Right renal cortex interstitium (tissue), 3 donors: ENCODE measurements around the gene HIRIP3. TPM values are rescaled to one million over a fixed set of nuclear protein-coding genes. Genes with fewer than 3 reads are reported as not detected.
A peak's percentile ranks its signal among the peaks of the same experiment; 100 is the strongest.
"Not testable (repeated sequence)": the region's sequence is repeated elsewhere in the genome, so short reads cannot be mapped to it uniquely, and the experiment has no call there.

Experiments
- DNase-seq, 3 donors: peaks; one replicate each; pipeline ENCODE4 v3.0.0-alpha.2; 2013; ENCODE audit warnings: low read depth in 3 of 3, low spot score in 2 of 3
- polyA plus RNA-seq, 3 donors: library from polyadenylated mRNA; unstranded; fragments of 120-200 nt; gene quantifications; one replicate each; pipeline ENCODE4 v1.2.1, GENCODE V29; 2013; ENCODE audit not compliant: insufficient read length in 3 of 3

Gene HIRIP3, protein sequence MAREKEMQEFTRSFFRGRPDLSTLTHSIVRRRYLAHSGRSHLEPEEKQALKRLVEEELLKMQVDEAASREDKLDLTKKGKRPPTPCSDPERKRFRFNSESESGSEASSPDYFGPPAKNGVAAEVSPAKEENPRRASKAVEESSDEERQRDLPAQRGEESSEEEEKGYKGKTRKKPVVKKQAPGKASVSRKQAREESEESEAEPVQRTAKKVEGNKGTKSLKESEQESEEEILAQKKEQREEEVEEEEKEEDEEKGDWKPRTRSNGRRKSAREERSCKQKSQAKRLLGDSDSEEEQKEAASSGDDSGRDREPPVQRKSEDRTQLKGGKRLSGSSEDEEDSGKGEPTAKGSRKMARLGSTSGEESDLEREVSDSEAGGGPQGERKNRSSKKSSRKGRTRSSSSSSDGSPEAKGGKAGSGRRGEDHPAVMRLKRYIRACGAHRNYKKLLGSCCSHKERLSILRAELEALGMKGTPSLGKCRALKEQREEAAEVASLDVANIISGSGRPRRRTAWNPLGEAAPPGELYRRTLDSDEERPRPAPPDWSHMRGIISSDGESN
- 10 to 100 TPM; 16.2 to 18.8 (median 18.0) TPM for polyA plus RNA-seq

GRCh38 chr16:29995324-29995910 lies at the start of gene HIRIP3:
HIRIP3 (minus strand) TSS chr16:29995617; CDS start chr16:29995605, 12 bp downstream.
- peak in 1 of 3 donors; percentile 72 for DNase-seq

DNA sequence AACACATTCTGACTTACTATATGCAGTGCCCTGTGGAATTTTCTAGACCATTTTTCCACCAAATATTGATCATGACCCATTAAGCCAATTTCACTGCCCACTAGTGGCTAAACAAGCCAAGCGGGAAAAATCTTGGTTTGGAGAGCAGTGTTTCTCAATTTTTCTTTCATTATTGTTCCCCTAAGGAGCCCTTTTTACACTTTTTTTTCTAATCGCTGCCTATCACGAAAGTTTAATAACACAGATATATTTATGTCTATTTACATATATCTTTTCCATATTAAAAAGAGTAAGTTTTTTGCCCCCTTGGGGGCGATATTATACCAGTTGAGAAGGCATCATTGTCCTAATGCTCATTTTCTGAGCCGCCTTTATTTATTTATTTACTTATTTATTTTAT lies 46.4 kb upstream of the HIRIP3 start:
- DNase-seq = no peak

- not testable (repeated sequence) for DNase-seq
These were observed 45.3 kb upstream of the HIRIP3 start for GRCh38 chr16:30040690-30041089.

- no peak for DNase-seq
These were observed 44.8 kb upstream of the HIRIP3 start for GRCh38 chr16:30040221-30040620.

DNA sequence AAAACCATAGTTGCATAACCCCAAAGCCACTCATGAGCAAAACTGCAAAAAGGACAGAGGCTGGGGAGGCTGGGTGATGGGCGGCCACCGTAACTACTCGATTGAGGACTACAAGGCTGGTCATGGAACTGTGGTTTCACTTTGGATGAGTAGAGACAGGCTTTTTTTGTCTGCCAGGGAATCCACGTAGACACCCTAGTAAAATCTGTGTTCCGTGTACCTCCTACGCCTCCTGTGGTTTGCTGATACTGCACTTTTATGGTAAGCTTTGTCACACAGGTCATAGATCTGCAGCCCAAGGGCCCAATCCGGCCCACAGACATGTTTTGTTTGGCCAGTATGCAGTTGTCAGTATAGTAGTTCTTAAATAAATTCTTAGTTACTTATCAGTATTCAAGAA lies 37.9 kb upstream of the HIRIP3 start:
- DNase-seq = no peak

DNA sequence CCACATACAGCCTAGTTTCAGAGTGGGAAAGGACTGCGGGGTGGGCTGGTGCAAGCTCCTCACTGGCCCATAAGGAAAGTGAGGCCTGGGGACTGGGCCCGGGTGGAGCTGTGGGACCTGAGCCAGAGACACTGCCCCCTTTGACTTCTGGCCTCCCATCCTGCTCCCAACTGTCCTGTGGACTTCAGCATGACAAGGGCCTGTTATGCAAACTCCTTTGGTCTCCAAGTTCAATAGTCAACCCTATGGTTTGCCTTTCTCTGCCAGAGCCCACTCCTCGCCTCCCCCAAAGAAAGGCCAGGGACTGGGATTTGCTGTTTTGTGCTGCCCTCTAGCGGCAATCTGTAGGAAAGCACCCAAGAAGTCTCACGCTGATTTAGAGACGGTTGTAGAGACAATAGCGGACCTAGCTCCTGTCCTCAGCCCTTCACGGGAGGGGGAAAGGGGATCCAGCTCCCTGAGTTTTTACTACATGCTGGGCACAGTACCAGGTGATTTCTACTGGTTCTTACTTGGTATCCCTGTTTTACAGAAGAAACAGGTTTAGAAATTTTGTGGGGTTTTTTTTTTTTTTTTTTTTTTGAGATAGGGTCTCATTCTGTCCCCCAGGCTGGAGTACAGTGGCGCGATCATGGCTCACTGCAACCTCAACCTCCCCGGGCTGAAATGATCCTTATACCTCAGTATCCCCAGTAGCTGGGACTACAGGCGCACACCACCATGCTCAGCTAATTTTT lies 36.8 kb upstream of the HIRIP3 start:
- DNase-seq = no peak

- DNase-seq = no peak
These were observed 36.1 kb upstream of the HIRIP3 start for GRCh38 chr16:30031477-30031918.

GRCh38 chr16:30030841-30031413 lies 35.5 kb upstream of the HIRIP3 start, which contains the start of gene TLCD3B:
TLCD3B (minus strand) TSS chr16:30031271; CDS start chr16:30030527, 744 bp downstream.
- DNase-seq = no peak

DNA sequence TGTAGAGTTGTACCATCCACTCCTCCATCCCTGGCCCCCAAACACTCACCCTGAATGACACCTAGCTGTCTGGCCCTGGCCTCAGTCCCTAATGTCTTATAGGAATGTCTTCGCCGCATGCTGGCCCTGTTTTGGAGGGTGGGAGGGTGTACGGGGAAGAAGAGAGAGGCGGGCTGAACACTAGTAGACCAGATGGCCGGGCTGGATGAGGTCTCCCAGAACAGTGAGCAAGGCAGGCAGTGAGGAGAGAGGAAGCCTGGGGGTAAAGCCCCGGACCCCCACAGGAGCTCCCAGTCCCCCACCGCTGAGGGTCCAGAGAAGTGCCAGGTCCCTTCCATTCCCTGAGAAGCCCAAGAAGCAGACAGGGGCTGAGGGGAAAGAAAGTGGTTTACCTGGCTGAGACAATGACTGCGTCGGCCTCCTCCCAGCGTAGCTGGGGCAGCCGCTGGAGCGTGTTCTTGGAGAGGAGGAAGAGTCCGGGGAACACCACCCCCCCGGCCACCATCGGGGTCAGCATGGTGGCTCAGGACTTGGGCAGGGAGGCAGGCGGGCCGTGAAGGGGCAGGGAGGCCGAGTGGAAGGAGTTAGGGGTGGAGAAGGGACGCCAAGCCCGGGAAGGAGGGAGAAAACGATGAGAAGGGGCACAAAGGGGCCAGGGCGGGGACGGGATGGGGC lies 34.7 kb upstream of the HIRIP3 start:
- no peak for DNase-seq

- DNase-seq = no peak
These were observed 33.1 kb upstream of the HIRIP3 start for GRCh38 chr16:30028438-30029076.

DNA sequence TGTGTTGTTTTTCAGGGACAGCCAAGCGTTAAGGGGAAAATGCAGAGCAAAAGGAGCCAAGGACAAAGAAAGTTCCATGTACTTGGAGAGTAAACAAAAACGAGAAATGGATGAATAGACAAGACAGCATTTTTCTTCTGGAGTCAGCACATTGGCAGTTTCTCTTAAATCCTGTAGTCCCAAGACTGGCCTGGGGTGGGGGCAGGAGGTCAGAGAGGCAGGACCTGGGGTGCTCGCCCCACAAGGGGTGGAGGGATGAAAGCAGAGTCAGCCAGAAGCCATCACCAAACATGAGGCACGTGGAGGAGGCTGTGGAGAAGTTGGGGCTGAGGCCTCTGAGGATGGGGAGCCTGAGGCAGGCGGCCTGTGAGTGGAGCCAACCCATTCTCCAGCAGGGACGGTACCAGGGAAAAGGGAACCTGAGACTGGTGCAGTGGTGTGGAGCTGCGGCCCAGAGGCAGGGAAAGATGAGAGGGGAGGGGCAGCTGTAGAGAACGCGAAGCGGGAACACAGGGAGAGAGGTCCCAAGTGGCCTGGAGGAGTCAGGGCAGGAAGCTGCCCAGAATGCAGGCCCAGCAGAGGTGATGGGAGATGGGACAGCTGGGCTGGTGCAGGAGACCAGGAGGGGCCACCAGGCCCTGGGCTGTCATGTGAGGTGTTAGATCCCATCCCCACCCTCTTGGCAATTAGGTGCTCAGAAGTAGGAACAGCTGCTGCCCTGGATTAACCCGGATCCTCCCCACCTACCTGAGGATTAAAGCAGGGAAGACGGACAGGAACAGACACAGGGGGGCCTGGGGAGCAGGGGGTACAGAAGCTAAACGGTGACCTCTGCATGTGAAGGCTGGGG lies 32.4 kb upstream of the HIRIP3 start:
- DNase-seq = no peak

DNA sequence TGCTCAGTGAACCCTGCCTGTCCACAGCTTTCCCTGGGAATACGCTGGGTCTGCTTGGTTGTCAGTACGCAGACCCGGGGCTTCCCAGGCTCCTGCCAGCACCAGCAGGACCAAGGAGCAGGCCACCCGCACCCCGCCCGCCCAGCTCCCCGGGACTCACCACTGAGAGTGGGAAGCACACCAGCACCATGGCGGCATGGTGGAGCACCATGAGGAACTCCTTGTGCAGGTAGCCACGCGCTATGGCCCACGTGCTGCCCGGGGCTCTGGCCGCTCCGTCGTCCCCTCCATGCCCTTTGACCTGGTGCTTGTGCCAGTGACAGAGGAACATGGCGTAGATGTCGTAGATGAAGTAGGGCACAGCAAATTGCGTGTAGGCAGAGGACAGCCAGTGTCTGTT lies 31.0 kb upstream of the HIRIP3 start:
- no peak for DNase-seq

DNA sequence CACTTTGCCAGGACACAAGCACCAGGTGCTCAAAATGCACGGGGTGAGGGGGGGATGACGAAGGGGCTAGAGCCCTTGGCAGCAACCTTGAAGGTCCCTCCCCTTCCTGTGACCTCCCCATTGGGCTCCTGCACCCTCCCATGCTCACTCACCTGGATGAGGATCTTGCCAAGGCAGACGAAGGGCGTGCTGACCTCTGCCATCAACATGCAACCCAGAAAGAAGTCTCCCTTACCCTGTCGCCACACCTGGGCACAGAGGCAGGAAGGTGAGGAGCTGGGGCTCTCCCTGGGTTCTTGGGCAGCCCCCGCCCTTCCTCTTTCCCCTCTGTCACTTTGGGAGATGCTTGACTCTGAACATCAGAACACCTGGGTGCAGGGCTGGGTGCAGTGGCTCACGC lies 30.2 kb upstream of the HIRIP3 start:
- no peak for DNase-seq

- DNase-seq = no peak
These were observed 29.7 kb upstream of the HIRIP3 start for GRCh38 chr16:30025156-30025555.

GRCh38 chr16:30024451-30024850 lies 29.0 kb upstream of the HIRIP3 start:
- no peak for DNase-seq

GRCh38 chr16:30023586-30023985 lies 28.2 kb upstream of the HIRIP3 start:
- no peak for DNase-seq

- no peak for DNase-seq
These were observed 27.5 kb upstream of the HIRIP3 start, which contains the start of gene C16orf92 for GRCh38 chr16:30022887-30023286. C16orf92 (plus strand) TSS chr16:30023198; CDS start chr16:30023341, 143 bp downstream.

GRCh38 chr16:30018731-30019158 lies 23.3 kb upstream of the HIRIP3 start:
- no peak for DNase-seq

- not testable (repeated sequence) for DNase-seq
These were observed 22.5 kb upstream of the HIRIP3 start for GRCh38 chr16:30017937-30018336.
